ENCODE data around the gene TFAP2C. TPM values are rescaled to one million over a fixed set of nuclear protein-coding genes. Genes with fewer than 3 reads are reported as not detected.

TFAP2C gene
- total RNA-seq, 1 experiment from 2014 or later, result 23.7 TPM

DNA sequence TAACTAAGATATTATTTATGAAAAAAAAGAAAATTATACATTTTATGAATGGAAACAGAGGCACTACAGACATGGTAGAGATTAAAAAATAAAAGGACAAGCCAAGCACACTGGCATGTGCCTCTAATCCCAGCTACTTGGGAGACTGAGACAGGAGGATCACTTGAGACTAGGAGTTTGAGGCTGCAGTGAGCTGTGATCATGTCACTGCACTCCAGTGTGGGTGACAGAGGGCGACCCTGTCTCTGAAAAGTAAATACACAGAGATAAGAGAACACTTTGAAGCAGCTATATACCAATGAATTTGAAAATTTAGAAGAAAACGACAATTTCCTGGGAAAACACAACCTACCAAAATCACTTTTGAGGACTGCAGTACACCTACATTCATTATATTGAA is 47.4 kb upstream of the TFAP2C start:
- ATAC-seq (no peak), DNase-seq (ENCODE audit: low spot score) (no peak)
- no peak overlapping the region for H3K4me3 Mint-ChIP-seq
- peaks cover 3% of the 10 kb centered on the region; the same call in 1 of the 2 replicates for H3K27me3 Mint-ChIP-seq (ENCODE audit: low read depth)
- ChIA-PET CTCF (no interaction called here), POLR2A (no interaction called here)
- no peak overlapping the region for H3K27ac Mint-ChIP-seq
- TF ChIP-seq TEAD4 (CRISPR knock-in tag; IDR thresholded peaks at IDR 0.05) (no peak), CBFB (CRISPR knock-in tag; IDR thresholded peaks at IDR 0.05; ENCODE audit: low read depth) (no peak), ZNF317 (CRISPR knock-in tag; IDR thresholded peaks at IDR 0.05; ENCODE audit: borderline replicate concordance, low read depth) (no peak), TP53 (CRISPR knock-in tag; IDR thresholded peaks at IDR 0.05) (no peak), ZBTB21 (CRISPR knock-in tag; IDR thresholded peaks at IDR 0.05; ENCODE audit: borderline replicate concordance) (no peak), ELF4 (CRISPR knock-in tag; IDR thresholded peaks at IDR 0.05; ENCODE audit: low read depth) (no peak)
- TF ChIP-seq, protein P1, sequence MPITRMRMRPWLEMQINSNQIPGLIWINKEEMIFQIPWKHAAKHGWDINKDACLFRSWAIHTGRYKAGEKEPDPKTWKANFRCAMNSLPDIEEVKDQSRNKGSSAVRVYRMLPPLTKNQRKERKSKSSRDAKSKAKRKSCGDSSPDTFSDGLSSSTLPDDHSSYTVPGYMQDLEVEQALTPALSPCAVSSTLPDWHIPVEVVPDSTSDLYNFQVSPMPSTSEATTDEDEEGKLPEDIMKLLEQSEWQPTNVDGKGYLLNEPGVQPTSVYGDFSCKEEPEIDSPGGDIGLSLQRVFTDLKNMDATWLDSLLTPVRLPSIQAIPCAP (CRISPR knock-in tag; IDR thresholded peaks at IDR 0.05), result no peak
- TF ChIP-seq, protein P2, sequence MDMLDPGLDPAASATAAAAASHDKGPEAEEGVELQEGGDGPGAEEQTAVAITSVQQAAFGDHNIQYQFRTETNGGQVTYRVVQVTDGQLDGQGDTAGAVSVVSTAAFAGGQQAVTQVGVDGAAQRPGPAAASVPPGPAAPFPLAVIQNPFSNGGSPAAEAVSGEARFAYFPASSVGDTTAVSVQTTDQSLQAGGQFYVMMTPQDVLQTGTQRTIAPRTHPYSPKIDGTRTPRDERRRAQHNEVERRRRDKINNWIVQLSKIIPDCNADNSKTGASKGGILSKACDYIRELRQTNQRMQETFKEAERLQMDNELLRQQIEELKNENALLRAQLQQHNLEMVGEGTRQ (CRISPR knock-in tag; IDR thresholded peaks at IDR 0.05), result no peak
- TF ChIP-seq, protein P3, sequence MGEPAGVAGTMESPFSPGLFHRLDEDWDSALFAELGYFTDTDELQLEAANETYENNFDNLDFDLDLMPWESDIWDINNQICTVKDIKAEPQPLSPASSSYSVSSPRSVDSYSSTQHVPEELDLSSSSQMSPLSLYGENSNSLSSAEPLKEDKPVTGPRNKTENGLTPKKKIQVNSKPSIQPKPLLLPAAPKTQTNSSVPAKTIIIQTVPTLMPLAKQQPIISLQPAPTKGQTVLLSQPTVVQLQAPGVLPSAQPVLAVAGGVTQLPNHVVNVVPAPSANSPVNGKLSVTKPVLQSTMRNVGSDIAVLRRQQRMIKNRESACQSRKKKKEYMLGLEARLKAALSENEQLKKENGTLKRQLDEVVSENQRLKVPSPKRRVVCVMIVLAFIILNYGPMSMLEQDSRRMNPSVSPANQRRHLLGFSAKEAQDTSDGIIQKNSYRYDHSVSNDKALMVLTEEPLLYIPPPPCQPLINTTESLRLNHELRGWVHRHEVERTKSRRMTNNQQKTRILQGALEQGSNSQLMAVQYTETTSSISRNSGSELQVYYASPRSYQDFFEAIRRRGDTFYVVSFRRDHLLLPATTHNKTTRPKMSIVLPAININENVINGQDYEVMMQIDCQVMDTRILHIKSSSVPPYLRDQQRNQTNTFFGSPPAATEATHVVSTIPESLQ (CRISPR knock-in tag; IDR thresholded peaks at IDR 0.05), result no peak
- TF ChIP-seq, protein P4, sequence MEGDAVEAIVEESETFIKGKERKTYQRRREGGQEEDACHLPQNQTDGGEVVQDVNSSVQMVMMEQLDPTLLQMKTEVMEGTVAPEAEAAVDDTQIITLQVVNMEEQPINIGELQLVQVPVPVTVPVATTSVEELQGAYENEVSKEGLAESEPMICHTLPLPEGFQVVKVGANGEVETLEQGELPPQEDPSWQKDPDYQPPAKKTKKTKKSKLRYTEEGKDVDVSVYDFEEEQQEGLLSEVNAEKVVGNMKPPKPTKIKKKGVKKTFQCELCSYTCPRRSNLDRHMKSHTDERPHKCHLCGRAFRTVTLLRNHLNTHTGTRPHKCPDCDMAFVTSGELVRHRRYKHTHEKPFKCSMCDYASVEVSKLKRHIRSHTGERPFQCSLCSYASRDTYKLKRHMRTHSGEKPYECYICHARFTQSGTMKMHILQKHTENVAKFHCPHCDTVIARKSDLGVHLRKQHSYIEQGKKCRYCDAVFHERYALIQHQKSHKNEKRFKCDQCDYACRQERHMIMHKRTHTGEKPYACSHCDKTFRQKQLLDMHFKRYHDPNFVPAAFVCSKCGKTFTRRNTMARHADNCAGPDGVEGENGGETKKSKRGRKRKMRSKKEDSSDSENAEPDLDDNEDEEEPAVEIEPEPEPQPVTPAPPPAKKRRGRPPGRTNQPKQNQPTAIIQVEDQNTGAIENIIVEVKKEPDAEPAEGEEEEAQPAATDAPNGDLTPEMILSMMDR (IDR thresholded peaks at IDR 0.05), result no peak
- TF ChIP-seq, protein P5, sequence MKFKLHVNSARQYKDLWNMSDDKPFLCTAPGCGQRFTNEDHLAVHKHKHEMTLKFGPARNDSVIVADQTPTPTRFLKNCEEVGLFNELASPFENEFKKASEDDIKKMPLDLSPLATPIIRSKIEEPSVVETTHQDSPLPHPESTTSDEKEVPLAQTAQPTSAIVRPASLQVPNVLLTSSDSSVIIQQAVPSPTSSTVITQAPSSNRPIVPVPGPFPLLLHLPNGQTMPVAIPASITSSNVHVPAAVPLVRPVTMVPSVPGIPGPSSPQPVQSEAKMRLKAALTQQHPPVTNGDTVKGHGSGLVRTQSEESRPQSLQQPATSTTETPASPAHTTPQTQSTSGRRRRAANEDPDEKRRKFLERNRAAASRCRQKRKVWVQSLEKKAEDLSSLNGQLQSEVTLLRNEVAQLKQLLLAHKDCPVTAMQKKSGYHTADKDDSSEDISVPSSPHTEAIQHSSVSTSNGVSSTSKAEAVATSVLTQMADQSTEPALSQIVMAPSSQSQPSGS (CRISPR knock-in tag; IDR thresholded peaks at IDR 0.05; ENCODE audit: borderline replicate concordance, low read depth), result no peak
- peaks cover 13% of the 10 kb centered on the region for H3K4me1 Mint-ChIP-seq
- H3K36me3 Mint-ChIP-seq, result no peaks in the 10 kb centered on the region
- H3K9me3 Mint-ChIP-seq, result 0 out of 2 replicates have a peak, but pooled peaks cover 3% of the 10 kb centered on the region

DNA sequence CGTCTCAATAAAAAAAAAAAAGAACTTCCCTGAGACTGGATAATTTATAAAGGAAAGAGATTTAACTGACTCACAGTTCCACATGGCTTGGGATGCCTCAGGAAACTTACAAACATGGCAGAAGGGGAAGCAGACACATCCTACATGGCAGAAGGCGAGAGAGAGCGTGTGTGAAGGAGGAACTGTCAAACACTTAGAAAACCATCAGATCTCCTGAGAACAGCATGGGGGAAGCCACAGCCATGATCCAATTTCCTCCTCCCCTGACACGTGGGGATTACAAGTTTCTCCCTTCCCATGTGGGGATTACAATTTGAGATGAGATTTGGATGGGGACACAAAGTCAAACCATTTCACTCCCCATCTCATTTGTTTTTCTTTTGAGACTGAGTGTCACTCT is 46.6 kb upstream of the TFAP2C start:
- Mint-ChIP-seq H3K36me3 (no peaks in the 10 kb centered on the region), H3K27me3 (ENCODE audit: low read depth) (peaks cover 3% of the 10 kb centered on the region; the same call in 1 of the 2 replicates), H3K27ac (no peak overlapping the region), H3K4me3 (no peak overlapping the region), H3K9me3 (0 out of 2 replicates have a peak, but pooled peaks cover 3% of the 10 kb centered on the region), H3K4me1 (peaks cover 17% of the 10 kb centered on the region)
- ChIA-PET CTCF (no interaction called here), POLR2A (no interaction called here)
- DNase-seq (ENCODE audit: low spot score), result no peak
- no peak for ATAC-seq
- TF ChIP-seq ZNF232 (CRISPR knock-in tag; IDR thresholded peaks at IDR 0.05) (no peak), TEAD1 (CRISPR knock-in tag; IDR thresholded peaks at IDR 0.05) (no peak), JAZF1 (CRISPR knock-in tag; IDR thresholded peaks at IDR 0.05) (no peak), NFYB (CRISPR knock-in tag; conservative IDR thresholded peaks at IDR 0.05; ENCODE audit: low read depth) (no peak), TEAD4 (CRISPR knock-in tag; IDR thresholded peaks at IDR 0.05) (no peak), NFE2L1 (CRISPR knock-in tag; IDR thresholded peaks at IDR 0.05) (no peak), ZNF671 (CRISPR knock-in tag; IDR thresholded peaks at IDR 0.05) (no peak), NR1H2 (CRISPR knock-in tag; IDR thresholded peaks at IDR 0.05) (no peak)
- TF ChIP-seq, protein P6, sequence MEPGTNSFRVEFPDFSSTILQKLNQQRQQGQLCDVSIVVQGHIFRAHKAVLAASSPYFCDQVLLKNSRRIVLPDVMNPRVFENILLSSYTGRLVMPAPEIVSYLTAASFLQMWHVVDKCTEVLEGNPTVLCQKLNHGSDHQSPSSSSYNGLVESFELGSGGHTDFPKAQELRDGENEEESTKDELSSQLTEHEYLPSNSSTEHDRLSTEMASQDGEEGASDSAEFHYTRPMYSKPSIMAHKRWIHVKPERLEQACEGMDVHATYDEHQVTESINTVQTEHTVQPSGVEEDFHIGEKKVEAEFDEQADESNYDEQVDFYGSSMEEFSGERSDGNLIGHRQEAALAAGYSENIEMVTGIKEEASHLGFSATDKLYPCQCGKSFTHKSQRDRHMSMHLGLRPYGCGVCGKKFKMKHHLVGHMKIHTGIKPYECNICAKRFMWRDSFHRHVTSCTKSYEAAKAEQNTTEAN (CRISPR knock-in tag; IDR thresholded peaks at IDR 0.05), result no peak
- TF ChIP-seq, protein P7, sequence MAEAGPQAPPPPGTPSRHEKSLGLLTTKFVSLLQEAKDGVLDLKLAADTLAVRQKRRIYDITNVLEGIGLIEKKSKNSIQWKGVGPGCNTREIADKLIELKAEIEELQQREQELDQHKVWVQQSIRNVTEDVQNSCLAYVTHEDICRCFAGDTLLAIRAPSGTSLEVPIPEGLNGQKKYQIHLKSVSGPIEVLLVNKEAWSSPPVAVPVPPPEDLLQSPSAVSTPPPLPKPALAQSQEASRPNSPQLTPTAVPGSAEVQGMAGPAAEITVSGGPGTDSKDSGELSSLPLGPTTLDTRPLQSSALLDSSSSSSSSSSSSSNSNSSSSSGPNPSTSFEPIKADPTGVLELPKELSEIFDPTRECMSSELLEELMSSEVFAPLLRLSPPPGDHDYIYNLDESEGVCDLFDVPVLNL (CRISPR knock-in tag; IDR thresholded peaks at IDR 0.05; ENCODE audit: borderline replicate concordance, low read depth), result no peak
- TF ChIP-seq, protein P8, sequence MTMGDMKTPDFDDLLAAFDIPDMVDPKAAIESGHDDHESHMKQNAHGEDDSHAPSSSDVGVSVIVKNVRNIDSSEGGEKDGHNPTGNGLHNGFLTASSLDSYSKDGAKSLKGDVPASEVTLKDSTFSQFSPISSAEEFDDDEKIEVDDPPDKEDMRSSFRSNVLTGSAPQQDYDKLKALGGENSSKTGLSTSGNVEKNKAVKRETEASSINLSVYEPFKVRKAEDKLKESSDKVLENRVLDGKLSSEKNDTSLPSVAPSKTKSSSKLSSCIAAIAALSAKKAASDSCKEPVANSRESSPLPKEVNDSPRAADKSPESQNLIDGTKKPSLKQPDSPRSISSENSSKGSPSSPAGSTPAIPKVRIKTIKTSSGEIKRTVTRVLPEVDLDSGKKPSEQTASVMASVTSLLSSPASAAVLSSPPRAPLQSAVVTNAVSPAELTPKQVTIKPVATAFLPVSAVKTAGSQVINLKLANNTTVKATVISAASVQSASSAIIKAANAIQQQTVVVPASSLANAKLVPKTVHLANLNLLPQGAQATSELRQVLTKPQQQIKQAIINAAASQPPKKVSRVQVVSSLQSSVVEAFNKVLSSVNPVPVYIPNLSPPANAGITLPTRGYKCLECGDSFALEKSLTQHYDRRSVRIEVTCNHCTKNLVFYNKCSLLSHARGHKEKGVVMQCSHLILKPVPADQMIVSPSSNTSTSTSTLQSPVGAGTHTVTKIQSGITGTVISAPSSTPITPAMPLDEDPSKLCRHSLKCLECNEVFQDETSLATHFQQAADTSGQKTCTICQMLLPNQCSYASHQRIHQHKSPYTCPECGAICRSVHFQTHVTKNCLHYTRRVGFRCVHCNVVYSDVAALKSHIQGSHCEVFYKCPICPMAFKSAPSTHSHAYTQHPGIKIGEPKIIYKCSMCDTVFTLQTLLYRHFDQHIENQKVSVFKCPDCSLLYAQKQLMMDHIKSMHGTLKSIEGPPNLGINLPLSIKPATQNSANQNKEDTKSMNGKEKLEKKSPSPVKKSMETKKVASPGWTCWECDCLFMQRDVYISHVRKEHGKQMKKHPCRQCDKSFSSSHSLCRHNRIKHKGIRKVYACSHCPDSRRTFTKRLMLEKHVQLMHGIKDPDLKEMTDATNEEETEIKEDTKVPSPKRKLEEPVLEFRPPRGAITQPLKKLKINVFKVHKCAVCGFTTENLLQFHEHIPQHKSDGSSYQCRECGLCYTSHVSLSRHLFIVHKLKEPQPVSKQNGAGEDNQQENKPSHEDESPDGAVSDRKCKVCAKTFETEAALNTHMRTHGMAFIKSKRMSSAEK (CRISPR knock-in tag; IDR thresholded peaks at IDR 0.05; ENCODE audit: borderline replicate concordance), result no peak
